H9 (cell line): ENCODE results near the gene MAP3K19. TPM values are rescaled to one million over a fixed set of nuclear protein-coding genes. Genes with fewer than 3 reads are reported as not detected.

ENCODE experiments used
- DNase-seq: peaks from one replicate; pipeline ENCODE4 v3.0.0-alpha.2; 2017
- H2AFZ ChIP-seq: one replicate; pipeline ENCODE4 v1.6.1; 2013; ENCODE audit warnings: mild to moderate bottlenecking, low read length, control low read depth, moderate library complexity
- H2AK5ac ChIP-seq: 2 replicates; pipeline ENCODE4 v1.6.1; 2013; ENCODE audit warnings: low read length, control low read depth, mixed read lengths; ENCODE audit not compliant: insufficient read length
- H2BK120ac ChIP-seq: one replicate; pipeline ENCODE4 v1.6.1; 2013; ENCODE audit warnings: low read depth, mild to moderate bottlenecking, low read length, control low read depth, inconsistent platforms; ENCODE audit not compliant: poor library complexity, severe bottlenecking
- H2BK12ac ChIP-seq: 2 replicates; pipeline ENCODE4 v1.6.1; 2013; ENCODE audit warnings: low read length, control low read depth, mixed read lengths, low read depth; ENCODE audit not compliant: insufficient read length
- H2BK15ac ChIP-seq: 2 replicates; pipeline ENCODE4 v1.6.1; 2013; ENCODE audit warnings: low read depth, low read length, control low read depth
- H2BK20ac ChIP-seq: one replicate; pipeline ENCODE4 v1.6.1; 2013; ENCODE audit warnings: low read depth, mild to moderate bottlenecking, low read length, control low read depth, inconsistent platforms; ENCODE audit not compliant: poor library complexity, severe bottlenecking
- H2BK5ac ChIP-seq: 2 replicates; pipeline ENCODE4 v1.6.1; 2013; ENCODE audit warnings: low read length, control low read depth, mixed read lengths; ENCODE audit not compliant: insufficient read length
- H3K14ac ChIP-seq: 2 replicates; pipeline ENCODE4 v1.6.1; 2013; ENCODE audit warnings: low read length, control low read depth; ENCODE audit not compliant: insufficient read depth
- H3K18ac ChIP-seq: 2 replicates; pipeline ENCODE4 v1.6.1; 2013; ENCODE audit warnings: low read depth, mild to moderate bottlenecking, mixed read lengths, low read length, control low read depth; ENCODE audit not compliant: insufficient read length
- H3K23ac ChIP-seq: 2 replicates; pipeline ENCODE4 v1.6.1; 2013; ENCODE audit warnings: low read length, control low read depth, mixed read lengths, low read depth; ENCODE audit not compliant: insufficient read length
- H3K23me2 ChIP-seq: 2 replicates; pipeline ENCODE4 v1.6.1; 2013; ENCODE audit warnings: low read depth, mild to moderate bottlenecking, mixed read lengths, low read length, control low read depth; ENCODE audit not compliant: insufficient read length, poor library complexity, severe bottlenecking
- H3K27ac ChIP-seq: 2 replicates; pipeline ENCODE4 v1.5.1; 2013; ENCODE audit warnings: low read length, control low read depth, mixed read lengths, low read depth; ENCODE audit not compliant: insufficient read length
- H3K27me3 ChIP-seq: 2 replicates; pipeline ENCODE4 v1.6.1; 2013; ENCODE audit warnings: low read length, control low read depth, inconsistent platforms; ENCODE audit not compliant: insufficient read depth
- H3K4ac ChIP-seq: 2 replicates; pipeline ENCODE4 v1.6.1; 2013; ENCODE audit warnings: low read depth, mild to moderate bottlenecking, control low read depth, inconsistent platforms, low read length, moderate library complexity
- H3K4me1 ChIP-seq: 2 replicates; pipeline ENCODE4 v1.6.1; 2013; ENCODE audit warnings: low read length, control low read depth, inconsistent platforms; ENCODE audit not compliant: insufficient read depth
- H3K4me2 ChIP-seq: 2 replicates; pipeline ENCODE4 v1.6.1; 2013; ENCODE audit warnings: low read length, control low read depth, mixed read lengths; ENCODE audit not compliant: insufficient read length, insufficient read depth
- H3K56ac ChIP-seq: 2 replicates; pipeline ENCODE4 v1.6.1; 2013; ENCODE audit warnings: low read depth, mild to moderate bottlenecking, mixed read lengths, low read length, control low read depth; ENCODE audit not compliant: insufficient read length
- H3K79me1 ChIP-seq: 2 replicates; pipeline ENCODE4 v1.6.1; 2013; ENCODE audit warnings: low read depth, mild to moderate bottlenecking, moderate library complexity, low read length, control low read depth, inconsistent platforms; ENCODE audit not compliant: insufficient read depth, poor library complexity, severe bottlenecking
- H3K79me2 ChIP-seq: 2 replicates; pipeline ENCODE4 v1.6.1; 2013; ENCODE audit warnings: low read length, control low read depth, inconsistent platforms; ENCODE audit not compliant: insufficient read depth
- H3K9ac ChIP-seq: 2 replicates; pipeline ENCODE4 v1.6.1; 2013; ENCODE audit warnings: low read length, control low read depth, mixed read lengths; ENCODE audit not compliant: insufficient read length; ENCODE audit errors: extremely low read depth
- H3K9me3 ChIP-seq: one replicate; pipeline ENCODE4 v1.6.1; 2013; ENCODE audit warnings: low read depth, low read length, inconsistent platforms; ENCODE audit not compliant: control insufficient read depth
- H3T11ph ChIP-seq: one replicate; pipeline ENCODE4 v1.6.1; 2013; ENCODE audit warnings: mild to moderate bottlenecking, low read length, control low read depth, inconsistent platforms
- H4K20me1 ChIP-seq: one replicate; pipeline ENCODE4 v1.6.1; 2013; ENCODE audit not compliant: control insufficient read depth, insufficient read length, insufficient read depth
- H4K5ac ChIP-seq: 2 replicates; pipeline ENCODE4 v1.6.1; 2013; ENCODE audit warnings: low read depth, mild to moderate bottlenecking, mixed read lengths, low read length, control low read depth; ENCODE audit not compliant: insufficient read length
- H4K8ac ChIP-seq: replicated peaks from 2 replicates; pipeline ENCODE4 v1.6.1; 2013; ENCODE audit warnings: low read length, control low read depth, mixed read lengths, low read depth; ENCODE audit not compliant: insufficient read length
- H4K91ac ChIP-seq: 2 replicates; pipeline ENCODE4 v1.6.1; 2013; ENCODE audit warnings: low read depth, mild to moderate bottlenecking, moderate library complexity, mixed read lengths, low read length, control low read depth; ENCODE audit not compliant: insufficient read length
- H3K27ac Mint-ChIP-seq, 3 experiments: 2 replicates in 2 of 3; 3 replicates in 1 of 3; pipeline ENCODE4 v1.8.0; 2020 to 2021; ENCODE audit warnings: mixed read lengths in 3 of 3, mild to moderate bottlenecking in 1 of 3, moderate library complexity in 1 of 3
- H3K27me3 Mint-ChIP-seq: 2 replicates; pipeline ENCODE4 v1.8.0; 2021; ENCODE audit warnings: low read depth, mild to moderate bottlenecking, moderate library complexity, mixed read lengths
- H3K36me3 Mint-ChIP-seq, 3 experiments: 2 replicates in 2 of 3; 3 replicates in 1 of 3; pipeline ENCODE4 v1.8.0; 2020 to 2021; ENCODE audit warnings: low read depth in 3 of 3, mixed read lengths in 3 of 3; ENCODE audit not compliant: insufficient read depth in 1 of 3
- H3K4me1 Mint-ChIP-seq, 2 experiments: 2 replicates each; pipeline ENCODE4 v1.8.0; 2020; ENCODE audit warnings: mixed read lengths in 2 of 2
- H3K4me3 Mint-ChIP-seq, 2 experiments: 2 replicates in 1 of 2; 3 replicates in 1 of 2; pipeline ENCODE4 v1.8.0; 2020 to 2021; ENCODE audit warnings: mild to moderate bottlenecking in 2 of 2, mixed read lengths in 2 of 2, moderate library complexity in 1 of 2
- H3K9me3 Mint-ChIP-seq, 2 experiments: 2 replicates in 1 of 2; 3 replicates in 1 of 2; pipeline ENCODE4 v1.8.0; 2020; ENCODE audit warnings: mild to moderate bottlenecking in 2 of 2, mixed read lengths in 2 of 2, moderate library complexity in 1 of 2
- CTCF ChIP-seq: fragments of 200-600 bp; sonication (generic); conservative IDR thresholded peaks from 3 replicates; pipeline ENCODE4 v1.8.0; 2021; ENCODE audit warnings: antibody characterized with exemption, mild to moderate bottlenecking
- long read RNA-seq: library from polyadenylated mRNA; unstranded; transcript quantifications from one replicate; pipeline ENCODE4 v2.0.0, GENCODE V29; 2020
- total RNA-seq: library from RNA; stranded (reverse); gene quantifications from 2 replicates; pipeline ENCODE4 v1.2.1, GENCODE V29; 2021

The MAP3K19 gene
- total RNA-seq = not detected in 2 replicates
- long read RNA-seq = 0 reads

GRCh38 chr2:135047300-135047699 lies at the start of gene MAP3K19:
Gene MAP3K19 (minus strand): TSS chr2:135047447. CDS start chr2:135024647, 22,800 bp downstream.
- peaks cover 0 to 2% of the 10 kb centered on the region in 2 experiments; a peak in 1 of 5 replicates for H3K9me3 Mint-ChIP-seq
- Histone ChIP-seq H3K14ac (no peak within 1 kb of the TSS), H3K79me2 (no peaks in the 10 kb centered on the region), H2BK5ac (no peak within 1 kb of the TSS), H2BK120ac (no peak within 1 kb of the TSS), H3K23ac (no peak within 1 kb of the TSS), H3K27me3 (no peaks in the 10 kb centered on the region), H2AK5ac (no peak within 1 kb of the TSS), H4K20me1 (no peaks in the 10 kb centered on the region), H3K27ac (no peak within 1 kb of the TSS), H3K9ac (no peak within 1 kb of the TSS), H3K79me1 (peaks cover under 1% of the 10 kb centered on the region), H4K91ac (no peak within 1 kb of the TSS), H3K56ac (no peak within 1 kb of the TSS), H3K18ac (no peak within 1 kb of the TSS), H3K4me1 (no peaks in the 10 kb centered on the region), H2AFZ (no peak within 1 kb of the TSS), H3K9me3 (no peaks in the 10 kb centered on the region), H3T11ph (no peak within 1 kb of the TSS), H4K5ac (no peak within 1 kb of the TSS), H2BK15ac (no peak within 1 kb of the TSS), H3K23me2 (no peaks in the 10 kb centered on the region), H4K8ac (no peak within 1 kb of the TSS), H2BK20ac (no peak within 1 kb of the TSS), H3K4ac (no peak within 1 kb of the TSS), H3K4me2 (no peak within 1 kb of the TSS), H2BK12ac (no peak within 1 kb of the TSS)
- no peak within 1 kb of the TSS for H3K4me3 Mint-ChIP-seq
- no peak for DNase-seq
- H3K36me3 Mint-ChIP-seq = no peaks in the 10 kb centered on the region
- H3K27me3 Mint-ChIP-seq = no peaks in the 10 kb centered on the region
- no peak within 1 kb of the TSS for H3K27ac Mint-ChIP-seq
- H3K4me1 Mint-ChIP-seq = peaks cover 4% of the 10 kb centered on the region in 2 experiments; a peak in 3 of 4 replicates
- no peak for TF ChIP-seq CTCF
